Tibial artery (tissue), 4 donors: ENCODE data around the gene SCLY.
A peak's percentile ranks its signal among the peaks of the same experiment; 100 is the strongest.
"Not testable (repeated sequence)": the region's sequence is repeated elsewhere in the genome, so short reads cannot be mapped to it uniquely, and the experiment has no call there.

Experiments
- DNase-seq, 2 donors: peaks; one replicate each; pipeline ENCODE4 v3.0.0-alpha.2; 2019
- H3K27ac ChIP-seq, 2 donors: fragments of 200-600 bp; sonication (generic) in 1 of 2; 1 replicate in 1 of 2; 2 replicates in 1 of 2; pipeline ENCODE4 v1.5.1; 2018 to 2019; ENCODE audit warnings: mild to moderate bottlenecking in 1 of 2
- H3K27me3 ChIP-seq, 2 donors: fragments of 200-600 bp; sonication (generic) in 1 of 2; one replicate each; pipeline versions ENCODE4 v1.5.1 to v1.6.0; 2016 to 2019
- H3K36me3 ChIP-seq, 3 donors: fragments of 200-600 bp; sonication (generic) in 2 of 3; one replicate each; pipeline ENCODE4 v1.5.1; 2016 to 2019; ENCODE audit warnings: mild to moderate bottlenecking in 2 of 3
- H3K4me1 ChIP-seq, 4 donors: fragments of 200-600 bp; sonication (generic) in 2 of 4; 1 replicate in 3 of 4; 2 replicates in 1 of 4; pipeline ENCODE4 v1.5.1; 2016 to 2019
- H3K4me3 ChIP-seq, 2 donors: fragments of 200-600 bp; sonication (generic) in 1 of 2; 1 replicate in 1 of 2; 2 replicates in 1 of 2; pipeline ENCODE4 v1.5.1; 2018 to 2019; ENCODE audit warnings: mild to moderate bottlenecking in 2 of 2
- H3K9me3 ChIP-seq, 3 donors: fragments of 200-600 bp; sonication (generic) in 1 of 3; one replicate each; pipeline ENCODE4 v1.5.1; 2016 to 2019
- intact Hi-C: fragments of 100-400 bp; cut with DNase I; formaldehyde crosslinking; loops from one replicate; pipeline ENCODE4 v1.15.0; 2023; ENCODE audit warnings: low total_unique reads
- TF ChIP-seq, protein P1 (sequence below), 2 experiments: fragments of 200-600 bp in 1 of 2; fragments of 450-650 bp in 1 of 2; IDR thresholded peaks; one replicate each; pipeline ENCODE4 v1.5.1; 2017 to 2019; ENCODE audit warnings: antibody characterized with exemption in 2 of 2, mild to moderate bottlenecking in 1 of 2, moderate library complexity in 1 of 2

Gene SCLY

DNA sequence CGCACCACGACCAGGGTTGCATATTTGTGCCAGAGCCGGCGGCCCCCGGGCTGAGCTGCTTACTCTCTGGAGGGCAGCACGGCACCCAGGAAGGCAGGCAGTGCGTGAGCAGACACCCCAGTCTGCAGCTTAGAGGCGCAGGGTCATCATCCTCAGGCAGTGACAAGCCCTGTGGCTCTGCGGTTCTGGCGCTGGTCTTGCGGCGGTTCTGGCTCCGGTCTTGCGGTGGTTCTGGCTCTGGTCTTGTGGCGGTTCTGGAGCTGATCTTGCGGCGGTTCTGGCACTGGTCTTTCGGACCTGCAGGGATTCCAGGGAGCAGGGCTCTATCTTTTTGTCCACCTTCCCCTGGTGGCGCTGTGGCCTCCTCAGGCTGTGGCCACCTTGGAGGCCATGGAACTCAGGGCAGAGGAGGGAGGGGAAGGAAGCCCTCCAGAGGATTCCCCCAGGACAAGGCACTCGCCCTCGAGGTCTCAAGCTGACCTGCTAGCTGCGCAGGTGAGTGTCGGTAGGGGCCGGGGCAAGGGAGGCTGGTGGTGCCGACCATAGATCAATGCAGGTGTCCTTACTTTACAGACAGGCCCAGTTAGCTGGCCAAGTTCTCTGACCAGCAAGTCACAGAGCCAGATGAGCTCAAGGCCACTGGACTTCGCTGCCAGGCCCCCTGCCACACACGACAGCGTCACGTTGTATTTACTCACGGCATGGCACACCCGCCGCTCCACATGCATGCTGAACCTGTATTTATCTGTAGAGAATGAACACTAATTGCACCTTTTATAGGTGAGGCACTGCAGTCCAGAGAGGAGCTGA lies 54.3 kb downstream of the SCLY start:
- TF ChIP-seq, protein P1, sequence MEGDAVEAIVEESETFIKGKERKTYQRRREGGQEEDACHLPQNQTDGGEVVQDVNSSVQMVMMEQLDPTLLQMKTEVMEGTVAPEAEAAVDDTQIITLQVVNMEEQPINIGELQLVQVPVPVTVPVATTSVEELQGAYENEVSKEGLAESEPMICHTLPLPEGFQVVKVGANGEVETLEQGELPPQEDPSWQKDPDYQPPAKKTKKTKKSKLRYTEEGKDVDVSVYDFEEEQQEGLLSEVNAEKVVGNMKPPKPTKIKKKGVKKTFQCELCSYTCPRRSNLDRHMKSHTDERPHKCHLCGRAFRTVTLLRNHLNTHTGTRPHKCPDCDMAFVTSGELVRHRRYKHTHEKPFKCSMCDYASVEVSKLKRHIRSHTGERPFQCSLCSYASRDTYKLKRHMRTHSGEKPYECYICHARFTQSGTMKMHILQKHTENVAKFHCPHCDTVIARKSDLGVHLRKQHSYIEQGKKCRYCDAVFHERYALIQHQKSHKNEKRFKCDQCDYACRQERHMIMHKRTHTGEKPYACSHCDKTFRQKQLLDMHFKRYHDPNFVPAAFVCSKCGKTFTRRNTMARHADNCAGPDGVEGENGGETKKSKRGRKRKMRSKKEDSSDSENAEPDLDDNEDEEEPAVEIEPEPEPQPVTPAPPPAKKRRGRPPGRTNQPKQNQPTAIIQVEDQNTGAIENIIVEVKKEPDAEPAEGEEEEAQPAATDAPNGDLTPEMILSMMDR (IDR thresholded peaks at IDR 0.05), result no peak
- Histone ChIP-seq H3K4me1 (no peaks in the 10 kb centered on the region), H3K9me3 (peaks cover 0 to 7% (median 0%) of the 10 kb centered on the region in 3 donors), H3K36me3 (no peaks in the 10 kb centered on the region), H3K4me3 (no peak overlapping the region), H3K27ac (no peak overlapping the region), H3K27me3 (peaks cover 0 to 41% of the 10 kb centered on the region in 2 donors)
- intact Hi-C loops, result no loop called here
- DNase-seq, result peak in 1 of 2 donors; percentile 42

- DNase-seq, H3K36me3 ChIP-seq, H3K9me3 ChIP-seq, intact Hi-C loops, H3K4me1 ChIP-seq, H3K27ac ChIP-seq, H3K4me3 ChIP-seq: not testable (repeated sequence)
- peaks cover 0 to 48% of the 10 kb centered on the region in 2 donors for H3K27me3 ChIP-seq
These were observed 54.9 kb downstream of the SCLY start for GRCh38 chr2:238115709-238116108.

DNA sequence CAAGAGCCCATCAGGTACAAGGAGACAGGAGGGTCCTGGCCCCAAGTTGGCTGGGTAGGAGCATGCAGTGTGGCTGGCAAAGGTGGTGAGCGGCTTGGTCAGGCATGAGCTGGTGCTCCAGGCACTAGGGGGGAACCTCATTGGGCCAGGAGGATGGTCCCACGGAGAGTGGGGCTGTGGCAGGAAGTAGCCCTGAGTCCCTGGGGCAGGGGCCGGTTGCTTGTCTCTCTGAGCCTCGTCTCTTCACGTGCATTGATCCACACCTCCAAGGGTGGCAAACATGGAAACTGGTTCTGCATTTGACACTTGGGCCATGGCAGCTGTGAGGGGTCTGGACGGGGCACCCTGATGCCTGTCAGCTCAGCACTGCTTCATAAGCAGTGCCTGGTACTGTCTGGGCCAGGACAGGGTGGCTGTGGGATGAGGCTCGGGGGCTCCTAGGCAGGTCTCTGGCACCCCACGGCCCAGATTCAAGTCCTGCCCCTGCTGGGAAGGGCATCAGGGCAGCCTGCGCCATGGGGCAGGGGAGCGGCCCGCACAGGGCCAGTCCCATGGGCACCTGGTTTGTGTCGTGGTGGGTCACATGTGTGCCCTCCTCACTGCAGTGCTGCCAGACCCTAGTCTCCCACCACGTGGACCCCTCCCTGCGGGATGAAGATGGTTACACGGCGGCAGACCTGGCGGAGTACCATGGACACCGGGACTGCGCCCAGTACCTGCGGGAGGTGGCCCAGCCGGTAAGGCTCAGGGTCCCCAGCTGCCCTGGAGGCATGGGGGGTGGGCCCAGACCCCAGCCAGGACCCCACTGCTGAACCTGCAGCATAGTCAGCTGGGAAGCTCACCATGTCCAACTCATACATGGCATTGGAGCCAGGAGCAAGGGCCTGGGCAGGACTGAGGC lies 55.7 kb downstream of the SCLY start:
- peaks cover 0 to 50% of the 10 kb centered on the region in 2 donors for H3K27me3 ChIP-seq
- peaks cover 0 to 7% (median 0%) of the 10 kb centered on the region in 3 donors for H3K9me3 ChIP-seq
- TF ChIP-seq, protein P1 (IDR thresholded peaks at IDR 0.05), result no peak
- DNase-seq, result no peak
- H3K36me3 ChIP-seq, result no peaks in the 10 kb centered on the region
- intact Hi-C loops, result no loop called here
- no peak overlapping the region for H3K27ac ChIP-seq
- H3K4me3 ChIP-seq, result no peak overlapping the region
- no peaks in the 10 kb centered on the region for H3K4me1 ChIP-seq

DNA sequence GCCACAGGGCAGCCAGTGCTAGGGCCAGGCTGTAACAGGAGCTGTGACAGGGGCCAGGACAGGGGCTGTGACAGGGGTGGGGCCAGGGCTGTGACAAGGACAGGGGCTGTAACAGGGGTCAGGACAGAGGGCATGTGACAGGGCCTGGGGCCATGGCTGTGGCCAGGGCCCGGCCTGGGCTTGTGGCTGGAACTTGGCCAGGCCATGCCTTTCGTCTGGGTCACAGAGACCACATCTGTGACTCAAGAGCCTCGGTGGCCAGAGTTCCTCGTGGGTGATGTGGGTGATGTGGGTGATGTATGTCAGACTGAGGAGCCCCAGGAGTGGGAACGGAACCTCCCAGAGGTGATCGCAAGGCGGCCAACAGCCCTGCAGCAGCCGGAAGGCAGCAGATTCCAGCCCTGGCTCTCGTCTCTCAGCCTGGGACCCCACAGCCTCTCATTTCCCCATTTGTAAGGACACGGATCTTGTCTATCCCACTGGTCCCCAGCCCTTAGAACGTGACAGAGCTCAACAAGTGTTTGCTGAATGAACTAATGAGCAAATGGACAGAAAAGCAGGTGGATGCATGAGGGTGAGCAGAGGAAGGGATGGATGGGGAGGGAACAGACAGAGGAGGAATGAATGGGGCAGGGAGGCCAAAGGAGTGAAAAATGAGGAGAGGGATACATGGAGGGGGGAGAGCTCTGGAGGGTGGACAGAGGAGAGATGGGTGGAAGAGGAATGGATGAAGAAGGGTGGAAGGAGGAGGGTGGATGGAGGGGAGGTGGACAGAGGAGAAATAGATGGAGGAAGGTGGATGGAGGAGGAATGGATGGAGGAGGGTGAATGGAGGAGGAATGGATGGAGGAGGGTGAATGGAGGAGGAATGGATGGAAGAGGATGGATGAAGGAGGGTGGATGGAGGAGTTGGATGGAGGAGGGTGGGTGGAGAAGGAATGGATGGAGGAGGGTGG lies 56.7 kb downstream of the SCLY start:
- Histone ChIP-seq H3K9me3 (peaks cover 0 to 4% (median 0%) of the 10 kb centered on the region in 3 donors), H3K27me3 (peaks cover 0 to 50% of the 10 kb centered on the region in 2 donors), H3K4me3 (no peak overlapping the region), H3K4me1 (no peaks in the 10 kb centered on the region), H3K36me3 (no peaks in the 10 kb centered on the region), H3K27ac (no peak overlapping the region)
- DNase-seq, result no peak
- TF ChIP-seq, protein P1 (IDR thresholded peaks at IDR 0.05), result no peak
- intact Hi-C loops, result no loop called here

GRCh38 chr2:238119756-238120462 lies 59.1 kb downstream of the SCLY start:
- Histone ChIP-seq H3K4me3 (no peak overlapping the region), H3K27ac (no peak overlapping the region), H3K27me3 (peaks cover 0 to 39% of the 10 kb centered on the region in 2 donors), H3K4me1 (no peaks in the 10 kb centered on the region), H3K9me3 (no peaks in the 10 kb centered on the region), H3K36me3 (no peaks in the 10 kb centered on the region)
- intact Hi-C loops, result no loop called here
- TF ChIP-seq, protein P1 (IDR thresholded peaks at IDR 0.05), result no peak
- DNase-seq, result no peak
